HS-5 (cell line): ENCODE data around the gene RELB.

Source experiments
- DNase-seq: peaks from one replicate; pipeline ENCODE4 v3.0.0-alpha.2; 2012; ENCODE audit warnings: low read depth

Gene RELB

GRCh38 chr19:45079911-45080370 is 78.7 kb downstream of the RELB start:
- no peak for DNase-seq

- no peak for DNase-seq
Observed at GRCh38 chr19:45082170-45082569, 80.9 kb downstream of the RELB start.

- no peak for DNase-seq
Observed at GRCh38 chr19:45086480-45086879, 85.2 kb downstream of the RELB start.

GRCh38 chr19:45087531-45087930 is 86.3 kb downstream of the RELB start:
- no peak for DNase-seq
